Fibroblast of villous mesenchyme (primary cell): ENCODE measurements around the gene HPN. TPM values are rescaled to one million over a fixed set of nuclear protein-coding genes. Genes with fewer than 3 reads are reported as not detected.

Experiments used
- DNase-seq: peaks from one replicate; pipeline ENCODE4 v3.0.0-alpha.2; 2010; ENCODE audit warnings: low read depth
- H3K4me3 ChIP-seq: 2 replicates; pipeline ENCODE4 v1.5.1; 2011; ENCODE audit warnings: low read depth, mild to moderate bottlenecking, low read length
- total RNA-seq: library from RNA; depleted of rRNA; stranded (reverse); fragments of >200 nt; gene quantifications from 2 replicates; pipeline ENCODE4 v1.2.3, GENCODE V29; 2012
- TF ChIP-seq, protein P1 (sequence below): IDR thresholded peaks from 2 replicates; pipeline ENCODE4 v1.5.1; 2012; ENCODE audit warnings: low read depth, mild to moderate bottlenecking, low read length; ENCODE audit not compliant: insufficient read depth

The HPN gene
- total RNA-seq, 1 donor = not detected

DNA sequence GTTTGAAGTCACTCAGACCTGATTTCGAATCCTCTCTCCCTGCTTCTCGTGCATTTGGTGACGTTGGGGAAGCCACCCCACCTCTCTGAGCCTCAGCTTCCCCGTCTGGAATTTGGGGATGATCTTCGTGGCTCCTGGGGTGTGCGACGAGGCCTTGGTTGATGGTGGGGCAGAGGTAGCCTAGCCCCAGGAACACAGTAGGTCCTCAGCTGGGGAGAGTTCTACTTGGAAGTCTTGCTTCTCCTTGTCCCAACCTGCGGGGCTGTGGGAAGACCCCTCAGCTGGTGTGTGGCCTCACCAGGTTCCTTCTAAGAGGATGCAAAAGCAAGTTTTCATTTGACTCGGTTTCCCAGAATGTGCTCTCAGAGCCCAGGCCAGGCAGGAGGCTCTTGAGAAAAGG lies 13.1 kb downstream of the HPN start:
- H3K4me3 ChIP-seq = no peak overlapping the region
- no peak for DNase-seq
- TF ChIP-seq, protein P1, sequence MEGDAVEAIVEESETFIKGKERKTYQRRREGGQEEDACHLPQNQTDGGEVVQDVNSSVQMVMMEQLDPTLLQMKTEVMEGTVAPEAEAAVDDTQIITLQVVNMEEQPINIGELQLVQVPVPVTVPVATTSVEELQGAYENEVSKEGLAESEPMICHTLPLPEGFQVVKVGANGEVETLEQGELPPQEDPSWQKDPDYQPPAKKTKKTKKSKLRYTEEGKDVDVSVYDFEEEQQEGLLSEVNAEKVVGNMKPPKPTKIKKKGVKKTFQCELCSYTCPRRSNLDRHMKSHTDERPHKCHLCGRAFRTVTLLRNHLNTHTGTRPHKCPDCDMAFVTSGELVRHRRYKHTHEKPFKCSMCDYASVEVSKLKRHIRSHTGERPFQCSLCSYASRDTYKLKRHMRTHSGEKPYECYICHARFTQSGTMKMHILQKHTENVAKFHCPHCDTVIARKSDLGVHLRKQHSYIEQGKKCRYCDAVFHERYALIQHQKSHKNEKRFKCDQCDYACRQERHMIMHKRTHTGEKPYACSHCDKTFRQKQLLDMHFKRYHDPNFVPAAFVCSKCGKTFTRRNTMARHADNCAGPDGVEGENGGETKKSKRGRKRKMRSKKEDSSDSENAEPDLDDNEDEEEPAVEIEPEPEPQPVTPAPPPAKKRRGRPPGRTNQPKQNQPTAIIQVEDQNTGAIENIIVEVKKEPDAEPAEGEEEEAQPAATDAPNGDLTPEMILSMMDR = no peak

GRCh38 chr19:35055715-35056179 lies 14.2 kb downstream of the HPN start:
- H3K4me3 ChIP-seq = no peak overlapping the region
- TF ChIP-seq, protein P1 = peak; percentile 8
- DNase-seq = no peak

- no peak for DNase-seq
- H3K4me3 ChIP-seq = no peak overlapping the region
- TF ChIP-seq, protein P1 = no peak
These were observed 15.1 kb downstream of the HPN start for GRCh38 chr19:35056513-35057063.

DNA sequence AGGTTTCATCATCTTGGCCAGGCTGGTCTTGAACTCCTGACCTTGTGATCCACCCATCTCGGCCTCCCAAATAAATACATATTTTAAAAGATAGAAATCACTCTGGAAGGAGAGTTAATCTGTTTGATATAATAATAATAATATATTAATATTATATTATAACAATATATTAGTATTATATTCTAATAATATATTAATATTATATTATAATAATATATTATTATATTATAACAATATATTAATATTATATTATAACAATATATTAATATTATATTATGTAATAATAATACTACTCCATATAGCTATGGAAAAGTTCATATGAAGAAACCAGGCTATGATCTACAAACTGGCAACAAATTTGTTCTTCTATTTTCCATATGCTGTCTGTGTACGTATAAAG lies 16.8 kb downstream of the HPN start:
- DNase-seq = no peak
- TF ChIP-seq, protein P1 = no peak
- no peak overlapping the region for H3K4me3 ChIP-seq

GRCh38 chr19:35059006-35059798 lies 17.7 kb downstream of the HPN start:
- TF ChIP-seq, protein P1 = no peak
- H3K4me3 ChIP-seq = no peak overlapping the region
- no peak for DNase-seq

- no peak for DNase-seq
- TF ChIP-seq, protein P1 = no peak
- H3K4me3 ChIP-seq = no peak overlapping the region
These were observed 18.2 kb downstream of the HPN start for GRCh38 chr19:35059799-35060091.
